PC-9 (cell line): ENCODE data around the gene RBFOX2. TPM values are rescaled to one million over a fixed set of nuclear protein-coding genes. Genes with fewer than 3 reads are reported as not detected.

ENCODE experiments used
- BruUV-seq: library from RNA; stranded (reverse); fragments of 400-500 nt; replicated peaks from 2 replicates; lab custom pipeline; 2021; lab: Mats Ljungman, UMichigan
- CTCF ChIA-PET: fragments of 300-600 bp; sonication (Branson Sonifier 250); formaldehyde crosslinking; loops from one replicate; lab custom pipeline; 2022; ENCODE audit warnings: antibody characterized with exemption; lab: Charles Lee
- POLR2A ChIA-PET: fragments of 300-600 bp; sonication (Branson Sonifier 250); formaldehyde crosslinking; loops from one replicate; lab custom pipeline; 2022; ENCODE audit warnings: antibody characterized with exemption; ENCODE audit not compliant: unreplicated experiment; lab: Charles Lee
- DNase-seq, 2 experiments: peaks; one replicate each; pipeline versions ENCODE4 v3.0.0 to v3.0.0-alpha.2; 2015 to 2022; ENCODE audit warnings: mixed read lengths in 1 of 2
- H2AFZ ChIP-seq: fragments of 200-600 bp; sonication (generic); 2 replicates; pipeline ENCODE4 v1.8.1; 2017; ENCODE audit warnings: antibody characterized with exemption
- H3F3A ChIP-seq: fragments of 200-600 bp; sonication (generic); 2 replicates; pipeline ENCODE4 v1.8.1; 2017; ENCODE audit warnings: antibody characterized with exemption, mild to moderate bottlenecking, low read depth; ENCODE audit not compliant: insufficient read depth
- H3K27ac ChIP-seq: fragments of 200-600 bp; sonication (generic); 2 replicates; pipeline ENCODE4 v1.6.1; 2016; ENCODE audit warnings: mixed run types
- H3K27me3 ChIP-seq: fragments of 200-600 bp; sonication (generic); 2 replicates; pipeline ENCODE4 v1.6.1; 2016; ENCODE audit warnings: low read depth, mixed run types; ENCODE audit not compliant: insufficient read depth
- H3K36me3 ChIP-seq: fragments of 200-600 bp; sonication (generic); 2 replicates; pipeline ENCODE4 v1.6.1; 2016; ENCODE audit warnings: low read depth, mixed run types
- H3K4me1 ChIP-seq: fragments of 200-600 bp; sonication (generic); replicated peaks from 2 replicates; pipeline ENCODE4 v1.6.1; 2016; ENCODE audit warnings: mixed run types; ENCODE audit not compliant: insufficient read depth
- H3K4me2 ChIP-seq: fragments of 200-600 bp; sonication (generic); 2 replicates; pipeline ENCODE4 v1.6.1; 2017; ENCODE audit warnings: mixed run types
- H3K4me3 ChIP-seq: fragments of 200-600 bp; sonication (generic); 2 replicates; pipeline ENCODE4 v1.6.1; 2016; ENCODE audit warnings: mixed run types
- H3K79me2 ChIP-seq: fragments of 200-600 bp; sonication (generic); 2 replicates; pipeline ENCODE4 v1.6.1; 2017; ENCODE audit warnings: low read depth, mixed run types
- H3K9me2 ChIP-seq: fragments of 200-600 bp; sonication (generic); 2 replicates; pipeline ENCODE4 v1.8.1; 2017; ENCODE audit warnings: mild to moderate bottlenecking; ENCODE audit not compliant: insufficient read depth
- H3K9me3 ChIP-seq: fragments of 200-600 bp; sonication (generic); 2 replicates; pipeline ENCODE4 v1.8.1; 2016; ENCODE audit warnings: low read depth; ENCODE audit not compliant: insufficient read depth
- H4K20me1 ChIP-seq: fragments of 200-600 bp; sonication (generic); 2 replicates; pipeline ENCODE4 v1.8.1; 2017; ENCODE audit not compliant: insufficient read depth
- CTCF ChIP-seq: fragments of 200-600 bp; sonication (generic); conservative IDR thresholded peaks from 2 replicates; pipeline ENCODE4 v1.6.1; 2017; ENCODE audit warnings: mixed run types, antibody characterized with exemption, mild to moderate bottlenecking, moderate library complexity
- EZH2 ChIP-seq: fragments of 200-600 bp; sonication (generic); IDR thresholded peaks from 2 replicates; pipeline ENCODE4 v1.8.0; 2017; ENCODE audit warnings: antibody characterized with exemption, low read depth
- intact Hi-C: fragments of 100-400 bp; cut with micrococcal nuclease; formaldehyde crosslinking; loops from one replicate; pipeline ENCODE4 v1.10.0; 2022; ENCODE audit not compliant: unreplicated experiment
- total RNA-seq: library from RNA; stranded (reverse); gene quantifications from 2 replicates; pipeline ENCODE4 v1.2.3, GENCODE V29; 2021

RBFOX2 gene
- total RNA-seq, 1 experiment from 2014 or later: 109 TPM

- H3K27ac ChIP-seq: no peak overlapping the region
- POLR2A ChIA-PET: no interaction called here
- no peaks in the 10 kb centered on the region for H3K36me3 ChIP-seq
- H4K20me1 ChIP-seq: no peaks in the 10 kb centered on the region
- no peak overlapping the region for H3K4me2 ChIP-seq
- H3F3A ChIP-seq: no peaks in the 10 kb centered on the region
- intact Hi-C loops: no loop called here
- no peak for TF ChIP-seq CTCF
- TF ChIP-seq EZH2: no peak
- CTCF ChIA-PET: no interaction called here
- H3K79me2 ChIP-seq: no peaks in the 10 kb centered on the region
- H3K9me3 ChIP-seq: 0 out of 2 replicates have a peak, but pooled peaks cover 4% of the 10 kb centered on the region
- DNase-seq: no peak
- 0 out of 2 replicates have a peak, but pooled peaks cover under 1% of the 10 kb centered on the region for H3K4me1 ChIP-seq
- H3K27me3 ChIP-seq: no peaks in the 10 kb centered on the region
- BruUV-seq: no TSS peak
- no peaks in the 10 kb centered on the region for H3K9me2 ChIP-seq
- no peak overlapping the region for H2AFZ ChIP-seq
- no peak overlapping the region for H3K4me3 ChIP-seq
Observed at GRCh38 chr22:35711336-35711735, 317.3 kb downstream of the RBFOX2 start.

GRCh38 chr22:35708917-35709316 lies 319.7 kb downstream of the RBFOX2 start:
- CTCF ChIA-PET: no interaction called here
- Histone ChIP-seq H3K4me3 (no peak overlapping the region), H3K4me2 (no peak overlapping the region), H3K27ac (no peak overlapping the region), H3K9me2 (no peaks in the 10 kb centered on the region), H4K20me1 (no peaks in the 10 kb centered on the region), H2AFZ (no peak overlapping the region), H3K4me1 (peaks cover 15% of the 10 kb centered on the region), H3K9me3 (0 out of 2 replicates have a peak, but pooled peaks cover 4% of the 10 kb centered on the region), H3K79me2 (no peaks in the 10 kb centered on the region), H3K36me3 (no peaks in the 10 kb centered on the region), H3F3A (peaks cover 12% of the 10 kb centered on the region; the same call in 1 of the 2 replicates), H3K27me3 (no peaks in the 10 kb centered on the region)
- TF ChIP-seq CTCF: no peak
- no peak for TF ChIP-seq EZH2
- no peak for DNase-seq
- intact Hi-C loops: no loop called here
- no TSS peak for BruUV-seq
- POLR2A ChIA-PET: no interaction called here

DNA sequence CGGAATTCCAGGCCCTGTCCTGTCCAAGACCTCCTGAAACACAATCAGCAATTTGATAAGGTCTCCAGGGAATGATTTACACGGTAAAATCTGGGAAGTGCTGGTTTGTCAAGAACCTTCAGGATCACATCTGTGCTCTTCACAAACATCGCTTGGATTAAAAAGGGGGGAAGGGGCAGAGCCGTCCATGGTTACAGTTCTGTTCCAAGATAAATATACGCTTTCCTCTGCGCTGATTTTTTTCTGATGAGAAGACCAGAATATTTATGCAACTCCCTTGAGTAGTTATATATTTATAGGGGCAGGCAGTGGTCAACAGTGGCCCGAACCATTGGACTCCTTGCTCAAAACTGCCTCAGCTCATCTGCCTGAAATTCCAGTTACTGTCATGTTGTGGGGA lies 320.2 kb downstream of the RBFOX2 start:
- DNase-seq: no peak
- Histone ChIP-seq H3K27me3 (no peaks in the 10 kb centered on the region), H2AFZ (no peak overlapping the region), H4K20me1 (no peaks in the 10 kb centered on the region), H3K9me2 (no peaks in the 10 kb centered on the region), H3K9me3 (0 out of 2 replicates have a peak, but pooled peaks cover 4% of the 10 kb centered on the region), H3K27ac (no peak overlapping the region), H3K4me1 (peaks cover 15% of the 10 kb centered on the region), H3K4me3 (no peak overlapping the region), H3K79me2 (no peaks in the 10 kb centered on the region), H3K36me3 (no peaks in the 10 kb centered on the region), H3K4me2 (no peak overlapping the region), H3F3A (peaks cover 12% of the 10 kb centered on the region; the same call in 1 of the 2 replicates)
- TF ChIP-seq CTCF: no peak
- BruUV-seq: no TSS peak
- ChIA-PET CTCF (no interaction called here), POLR2A (no interaction called here)
- intact Hi-C loops: no loop called here
